Dedifferentiated amniotic fluid mesenchymal stem cell (primary cell): ENCODE measurements around the gene EEA1.
A peak's percentile ranks its signal among the peaks of the same experiment; 100 is the strongest.

Source experiments
- DNase-seq: peaks from one replicate; pipeline ENCODE4 v3.0.0-alpha.2; 2016; ENCODE audit errors: extremely low spot score

EEA1 gene

GRCh38 chr12:92890601-92891106, 38.4 kb downstream of the EEA1 start:
- DNase-seq = no peak

DNA sequence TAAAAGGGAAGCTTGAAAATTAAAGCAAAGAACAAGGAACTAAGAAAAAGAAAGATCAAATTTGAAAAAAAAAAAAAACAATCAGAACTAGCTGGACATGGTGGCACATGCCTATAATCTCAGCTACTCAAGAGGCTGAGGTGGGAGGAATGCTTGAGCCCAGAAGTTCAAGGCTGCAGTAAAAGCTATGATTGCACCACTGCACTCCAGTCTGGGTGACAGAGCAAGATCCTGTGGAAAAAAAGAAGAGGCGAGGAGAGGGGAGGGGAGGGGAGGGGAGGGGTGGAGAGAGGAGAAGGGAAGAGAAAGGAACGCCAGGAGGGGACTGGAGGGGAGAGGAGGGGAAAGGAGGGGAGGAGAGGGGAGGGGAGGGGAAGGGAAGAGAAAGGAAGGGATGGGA, 43.0 kb downstream of the EEA1 start:
- DNase-seq = no peak

DNA sequence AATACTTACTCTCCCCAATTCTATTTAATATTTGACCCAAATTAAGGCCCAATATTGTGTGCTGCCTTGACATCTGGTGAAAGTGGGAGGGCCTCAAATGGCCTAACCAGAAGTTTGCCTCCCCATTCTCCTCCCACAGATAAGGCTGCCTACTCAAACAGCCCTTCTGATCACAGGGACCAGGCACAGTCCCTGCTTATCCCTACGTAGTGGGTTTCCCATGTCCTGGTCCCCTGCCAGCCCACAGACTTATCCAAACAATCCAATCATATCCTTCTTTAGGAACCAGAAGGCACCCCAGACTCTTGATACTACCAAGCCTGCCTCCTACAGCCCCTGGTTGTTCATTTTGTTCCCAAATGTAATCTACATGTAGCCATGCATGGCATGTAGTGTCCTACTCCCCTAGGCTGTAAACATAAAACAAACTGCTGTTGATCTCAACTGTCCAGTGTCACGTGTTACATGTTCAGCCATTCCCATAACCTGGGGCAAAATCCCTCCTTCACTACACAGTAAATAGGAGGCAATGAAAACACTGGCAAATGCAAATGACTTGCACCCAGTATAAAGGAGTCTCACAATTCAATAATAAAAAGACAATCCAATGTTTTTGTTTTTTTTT, 49.3 kb downstream of the EEA1 start:
- no peak for DNase-seq

DNA sequence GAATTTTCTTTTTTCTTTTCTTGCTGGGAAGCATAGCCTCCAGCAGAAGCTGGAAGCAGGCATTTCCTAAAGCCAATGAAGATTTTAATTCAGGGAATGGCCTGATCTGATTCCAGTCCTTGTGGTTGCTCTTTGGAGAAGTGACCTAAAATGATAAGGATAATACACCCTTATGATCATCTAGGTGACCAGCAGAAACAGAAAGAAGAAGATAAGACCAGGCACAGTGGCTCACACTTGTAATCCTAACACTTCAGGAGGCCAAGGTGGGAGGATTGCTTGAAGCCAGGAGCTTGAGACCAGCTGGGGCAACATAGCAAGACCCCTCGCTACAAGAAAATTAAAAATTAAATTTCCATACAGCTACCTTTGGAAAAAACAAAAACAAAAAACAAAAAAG, 51.2 kb downstream of the EEA1 start:
- DNase-seq = no peak

DNA sequence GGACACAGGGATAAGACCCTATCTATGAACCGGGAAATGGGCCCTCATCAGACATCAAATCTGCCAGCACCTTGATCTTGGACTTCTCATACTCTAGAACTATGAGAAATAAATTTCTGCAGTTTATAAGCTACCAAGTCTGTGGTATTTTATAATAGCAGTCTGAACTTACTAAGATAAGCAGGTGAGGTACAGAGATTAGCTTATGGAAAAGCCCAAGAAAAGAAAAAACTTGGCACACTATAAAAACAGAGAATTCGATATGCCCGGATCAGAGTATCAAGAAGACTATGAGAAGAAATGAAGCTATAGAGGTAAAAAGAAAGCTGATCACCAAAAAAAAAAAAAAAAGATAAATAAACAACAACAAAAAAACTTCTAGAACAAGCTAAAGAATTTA, 52.6 kb downstream of the EEA1 start:
- no peak for DNase-seq

- DNase-seq = no peak
These were observed 58.0 kb downstream of the EEA1 start for GRCh38 chr12:92871116-92871515.

DNA sequence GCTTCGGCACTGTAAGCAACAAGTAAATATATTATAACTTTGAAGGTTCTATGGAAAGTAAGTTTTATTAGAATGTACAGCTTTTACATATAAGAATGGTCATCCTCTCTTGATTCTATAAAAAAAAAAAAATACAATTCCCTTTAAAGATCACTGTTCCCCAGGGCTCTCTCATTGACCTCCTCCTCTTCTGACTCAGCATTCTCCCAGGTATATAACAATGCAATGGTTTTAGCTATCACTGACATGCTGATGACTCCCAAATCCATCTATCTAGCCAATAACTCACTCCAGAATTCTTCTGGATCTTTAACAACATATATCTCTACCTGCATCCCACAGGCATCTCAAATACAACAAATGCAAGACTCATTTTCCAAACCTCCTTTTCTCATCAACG, 62.7 kb downstream of the EEA1 start:
- no peak for DNase-seq

DNA sequence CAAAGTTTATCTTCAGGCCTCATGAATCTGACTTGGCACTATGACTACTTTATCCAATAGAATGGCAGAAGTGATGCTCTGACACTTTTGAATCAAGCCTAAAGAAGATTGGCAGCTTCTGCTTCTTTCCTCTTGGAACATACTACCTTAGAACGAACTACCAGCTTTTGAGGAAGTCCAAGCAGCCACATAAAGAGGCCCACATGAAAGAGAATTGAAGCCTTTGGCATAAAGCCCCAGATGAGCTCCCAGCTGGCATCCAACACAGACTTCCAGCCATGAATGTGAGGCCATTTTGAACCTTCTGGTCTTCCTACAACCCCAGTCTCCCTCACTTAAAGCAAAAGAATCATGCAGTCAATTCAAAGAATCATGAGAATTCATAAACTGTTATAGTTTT, 65.8 kb downstream of the EEA1 start:
- DNase-seq = no peak

GRCh38 chr12:92861381-92861780, 67.7 kb downstream of the EEA1 start:
- no peak for DNase-seq

DNA sequence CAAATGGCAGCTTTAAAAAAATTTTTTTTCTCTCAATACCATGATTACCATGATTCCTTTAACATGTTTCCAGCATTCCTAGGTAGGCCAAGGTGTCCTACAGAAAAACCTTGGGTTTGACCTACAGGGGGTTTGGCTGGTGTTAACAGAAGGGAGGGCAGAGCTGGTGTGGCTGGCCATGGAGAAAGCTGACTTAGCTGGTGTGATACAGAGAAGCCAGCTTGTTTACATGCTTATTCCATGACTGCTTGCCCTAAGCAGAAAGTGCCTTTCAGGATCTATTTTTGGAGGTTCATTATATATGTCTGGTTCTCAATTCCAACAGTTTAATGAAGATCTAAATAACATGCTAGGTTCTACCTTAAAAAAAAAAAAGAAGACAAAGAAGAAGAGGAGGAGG, 68.6 kb downstream of the EEA1 start:
- no peak for DNase-seq

GRCh38 chr12:92859650-92860386, 69.3 kb downstream of the EEA1 start:
- DNase-seq = no peak

GRCh38 chr12:92857818-92858217, 71.3 kb downstream of the EEA1 start:
- no peak for DNase-seq

GRCh38 chr12:92854344-92854743, 74.8 kb downstream of the EEA1 start:
- DNase-seq = no peak

DNA sequence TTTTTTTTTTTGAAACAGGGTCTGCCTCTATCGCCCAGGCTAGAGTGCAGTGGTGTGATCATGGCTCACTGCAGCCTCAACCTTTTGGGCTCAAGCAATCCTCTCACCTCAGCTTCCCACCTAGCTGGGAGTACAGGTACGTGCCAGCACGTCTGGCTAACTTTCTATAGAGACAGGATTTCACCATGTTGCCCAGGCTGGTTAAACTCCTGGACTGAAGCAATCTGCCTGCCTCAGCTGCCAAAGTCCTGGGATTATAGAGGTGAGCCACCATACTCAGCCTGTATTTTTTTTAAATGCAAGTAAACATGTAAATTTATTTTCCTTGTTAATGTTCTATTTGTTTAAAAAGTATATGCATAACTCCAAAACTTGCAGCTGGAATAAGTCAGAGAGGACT, 80.4 kb downstream of the EEA1 start:
- DNase-seq = no peak

GRCh38 chr12:92847368-92847767, 81.7 kb downstream of the EEA1 start:
- no peak for DNase-seq

DNA sequence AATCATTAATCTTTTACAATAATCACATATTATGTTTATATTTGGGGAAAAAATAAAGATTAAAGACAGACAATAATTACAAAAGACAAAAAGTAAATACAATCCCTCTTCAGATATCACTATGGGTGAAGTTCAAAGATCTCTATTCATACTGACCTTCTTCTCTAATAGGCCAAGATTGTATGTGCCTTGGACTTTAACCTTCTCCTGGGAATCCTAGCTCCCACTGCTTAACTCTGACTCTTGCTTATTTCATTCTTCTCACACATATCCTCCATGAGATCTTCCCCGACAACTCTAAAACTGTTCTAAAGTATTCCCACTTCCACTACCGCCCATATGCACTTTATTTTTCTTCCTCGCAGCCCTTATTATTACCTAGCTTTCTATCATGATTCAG, 83.8 kb downstream of the EEA1 start:
- DNase-seq = no peak

DNA sequence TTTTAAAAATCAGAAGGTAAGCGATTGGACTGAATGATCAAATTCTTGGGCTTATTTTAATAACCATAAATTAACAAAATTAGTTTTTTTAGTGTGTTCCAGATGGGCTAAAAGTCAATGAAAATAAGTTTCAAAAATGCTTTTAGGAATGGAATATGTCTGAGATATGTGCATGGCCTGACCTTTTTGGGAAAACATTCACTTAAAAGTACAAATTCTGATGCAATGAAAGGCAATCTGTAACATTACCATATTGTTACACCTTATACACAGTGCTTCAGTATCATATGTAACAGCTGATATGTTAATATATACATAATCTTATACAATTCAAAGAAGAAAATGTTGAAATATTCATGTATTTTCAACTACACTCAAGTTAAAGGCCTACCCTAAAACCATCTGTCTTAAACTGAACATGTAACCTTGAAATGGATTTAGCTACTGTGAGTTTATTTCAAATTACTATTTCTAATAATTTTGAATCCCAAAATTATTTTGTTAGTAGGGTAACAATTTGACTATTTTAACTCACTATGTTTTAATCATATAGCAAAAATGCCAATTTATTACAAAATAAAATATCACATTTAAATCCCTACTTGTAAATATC, 84.8 kb downstream of the EEA1 start:
- DNase-seq = peak; percentile 61

DNA sequence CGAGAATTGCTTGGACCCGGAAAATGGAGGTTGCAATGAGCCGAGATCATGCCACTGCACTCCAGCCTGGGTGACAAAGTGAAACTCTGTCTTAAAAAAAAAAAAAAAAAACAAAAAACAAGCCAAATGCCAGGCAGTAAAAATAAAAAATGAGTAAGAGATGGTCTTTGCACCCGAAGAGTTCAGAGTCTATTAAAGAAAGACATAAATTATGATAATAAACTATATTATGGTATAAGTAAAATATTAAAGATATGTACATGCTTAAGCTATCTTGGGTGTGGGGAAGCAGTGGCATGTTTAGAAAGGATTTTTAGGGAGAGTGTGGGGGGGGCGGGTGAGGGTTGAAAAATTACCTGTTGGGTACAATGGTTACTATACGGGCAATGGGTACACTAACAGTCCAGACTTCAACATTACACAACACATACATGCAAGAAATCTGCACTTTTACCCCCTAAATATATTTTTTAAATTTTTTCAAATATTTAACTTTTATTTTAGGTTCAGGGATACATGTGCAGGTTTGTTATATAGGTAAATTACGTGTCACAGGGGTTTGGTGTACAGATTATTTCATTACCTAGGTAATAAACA, 99.3 kb downstream of the EEA1 start:
- DNase-seq = no peak

GRCh38 chr12:92828565-92828964, 100.5 kb downstream of the EEA1 start:
- no peak for DNase-seq

GRCh38 chr12:92827836-92828431, 101.2 kb downstream of the EEA1 start:
- peak; percentile 60 for DNase-seq

GRCh38 chr12:92821142-92821541, 108.0 kb downstream of the EEA1 start:
- DNase-seq = no peak

DNA sequence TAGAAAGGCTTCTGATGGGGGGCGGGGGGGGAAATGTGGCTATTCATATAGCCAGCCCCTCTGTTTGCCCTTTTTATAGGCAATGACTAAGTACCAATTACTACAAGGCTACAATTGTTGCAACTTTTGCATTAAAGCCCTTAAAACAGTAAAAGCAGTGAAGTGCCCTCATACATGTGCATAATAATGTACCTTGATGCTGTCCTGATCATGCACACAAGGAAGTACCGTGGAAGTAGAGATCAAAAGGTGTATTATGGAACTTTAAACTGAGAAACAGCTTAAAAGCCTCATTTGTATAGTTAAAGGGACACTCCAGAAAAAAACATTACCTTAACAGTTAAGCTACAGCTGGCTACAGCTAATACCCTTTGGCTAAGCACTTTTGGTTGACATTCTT, 114.5 kb downstream of the EEA1 start:
- no peak for DNase-seq
